Measurements from ENCODE around the gene KISS1.

DNA sequence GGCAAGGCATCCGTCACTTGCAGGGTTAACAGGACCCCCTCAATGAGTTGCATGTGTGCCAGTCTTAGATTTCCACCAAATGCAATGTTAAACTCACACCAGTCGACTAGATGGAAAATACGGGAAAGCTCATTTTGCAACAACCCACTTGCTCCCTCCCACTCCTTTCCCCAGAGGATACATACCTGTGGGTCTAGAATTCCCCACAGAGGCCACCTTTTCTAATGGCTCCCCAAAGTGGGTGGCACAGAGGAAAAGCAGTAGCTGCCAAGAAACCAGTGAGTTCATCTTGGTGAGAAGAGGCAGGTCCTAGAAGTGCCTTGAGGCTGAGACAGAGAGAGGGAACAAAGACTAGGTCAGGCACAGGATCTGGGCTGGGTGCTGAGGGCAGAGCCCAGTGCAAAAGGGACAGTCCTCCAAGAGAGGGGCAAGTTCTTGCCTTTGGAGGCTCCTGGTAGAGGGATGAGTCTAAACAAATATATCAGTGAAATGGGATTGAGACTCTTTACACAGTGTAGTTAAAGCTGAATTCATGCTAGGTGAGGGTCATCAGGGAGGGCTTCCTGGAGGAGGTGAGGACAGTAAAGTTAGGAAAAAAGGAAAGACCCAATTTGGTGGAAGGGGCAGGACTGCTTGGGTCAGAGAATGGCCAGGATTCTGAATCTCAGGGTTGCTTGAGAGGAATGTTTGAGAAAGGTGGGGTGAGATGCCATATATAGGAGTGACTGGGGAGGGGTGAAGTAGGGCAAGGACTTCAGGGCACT lies 3.5 kb downstream of the KISS1 start:
- no peak for TF ChIP-seq EZH2 (optimal IDR thresholded peaks at IDR 0.05; ENCODE audit: low read depth, low read length)
- TF ChIP-seq, protein P1, sequence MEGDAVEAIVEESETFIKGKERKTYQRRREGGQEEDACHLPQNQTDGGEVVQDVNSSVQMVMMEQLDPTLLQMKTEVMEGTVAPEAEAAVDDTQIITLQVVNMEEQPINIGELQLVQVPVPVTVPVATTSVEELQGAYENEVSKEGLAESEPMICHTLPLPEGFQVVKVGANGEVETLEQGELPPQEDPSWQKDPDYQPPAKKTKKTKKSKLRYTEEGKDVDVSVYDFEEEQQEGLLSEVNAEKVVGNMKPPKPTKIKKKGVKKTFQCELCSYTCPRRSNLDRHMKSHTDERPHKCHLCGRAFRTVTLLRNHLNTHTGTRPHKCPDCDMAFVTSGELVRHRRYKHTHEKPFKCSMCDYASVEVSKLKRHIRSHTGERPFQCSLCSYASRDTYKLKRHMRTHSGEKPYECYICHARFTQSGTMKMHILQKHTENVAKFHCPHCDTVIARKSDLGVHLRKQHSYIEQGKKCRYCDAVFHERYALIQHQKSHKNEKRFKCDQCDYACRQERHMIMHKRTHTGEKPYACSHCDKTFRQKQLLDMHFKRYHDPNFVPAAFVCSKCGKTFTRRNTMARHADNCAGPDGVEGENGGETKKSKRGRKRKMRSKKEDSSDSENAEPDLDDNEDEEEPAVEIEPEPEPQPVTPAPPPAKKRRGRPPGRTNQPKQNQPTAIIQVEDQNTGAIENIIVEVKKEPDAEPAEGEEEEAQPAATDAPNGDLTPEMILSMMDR (IDR thresholded peaks at IDR 0.05; ENCODE audit: low read length) = no peak

Measured in MM.1S (cell line).